ENCODE data around the gene NINL. TPM values are rescaled to one million over a fixed set of nuclear protein-coding genes. Genes with fewer than 3 reads are reported as not detected.

The NINL gene
- total and polyA plus RNA-seq, 2 of the 4 experiments (the other 2 are of a cell fraction): 3.0 to 10.4 TPM

DNA sequence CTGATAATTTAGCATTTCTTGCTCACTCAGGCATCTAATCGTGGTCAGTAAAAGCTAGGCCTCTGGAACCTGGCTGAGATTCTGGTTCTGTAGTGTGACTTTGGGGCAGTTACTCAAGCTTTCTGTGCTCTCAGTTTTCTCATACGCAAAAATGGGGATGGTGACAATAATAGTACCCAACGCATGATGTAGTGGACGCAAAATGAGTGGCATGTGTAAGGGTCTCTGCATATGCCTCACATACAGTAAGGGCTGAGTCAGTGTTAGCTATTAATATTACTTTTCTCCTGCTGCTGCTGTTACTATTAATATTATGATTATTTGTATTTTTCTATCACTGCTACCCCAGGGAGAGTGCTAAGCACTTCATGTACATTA is 177.2 kb downstream of the NINL start:
- Histone ChIP-seq H3K18ac (ENCODE audit: low read depth, low read length) (no peak overlapping the region), H3K4ac (ENCODE audit: low read depth, low read length) (peak overlapping the region; percentile 79; the same call in 1 of the 2 replicates), H3K9ac (ENCODE audit: low read depth, low read length) (peak overlapping the region; percentile 86), H3K23ac (ENCODE audit: low read depth, low read length) (no peak overlapping the region), H3K9me3 (ENCODE audit: control insufficient read depth, insufficient read depth, low read length) (peaks cover 3% of the 10 kb centered on the region), H4K20me1 (ENCODE audit: insufficient read depth, low read length) (no peaks in the 10 kb centered on the region), H3K79me1 (ENCODE audit: low read depth in 1 of 2, low read length in 2 of 2) (peaks cover 23 to 37% of the 10 kb centered on the region in 2 experiments), H3K36me3 (ENCODE audit: control insufficient read depth, insufficient read depth, low read length) (no peaks in the 10 kb centered on the region; the same call in 1 of the 2 replicates), H3K27ac (ENCODE audit: insufficient read depth, low read length) (no peak overlapping the region; the same call in 1 of the 2 replicates), H2BK5ac (ENCODE audit: low read depth, low read length, poor library complexity, severe bottlenecking) (no peak overlapping the region), H3K4me1 (ENCODE audit: control insufficient read depth, insufficient read depth, low read length) (peaks cover 1% of the 10 kb centered on the region), H3K56ac (ENCODE audit: extremely low read depth, insufficient read depth, low read length) (peak overlapping the region; percentile 50; the same call in 1 of the 2 replicates), H4K8ac (ENCODE audit: low read depth in 2 of 2, low read length in 2 of 2) (peak overlapping the region; percentile 55 to 59), H3K27me3 (ENCODE audit: control insufficient read depth, insufficient read depth, low read length) (no peaks in the 10 kb centered on the region), H2AK9ac (replicated peaks; ENCODE audit: low read depth, low read length, poor library complexity) (peak overlapping the region; percentile 6), H3K14ac (replicated peaks; ENCODE audit: low read depth, low read length) (peak overlapping the region; percentile 68; the same call in 1 of the 2 replicates), H4K91ac (ENCODE audit: insufficient read depth, low read depth, low read length) (peak overlapping the region; percentile 67; the same call in 1 of the 2 replicates), H2BK120ac (ENCODE audit: low read depth, low read length) (no peak overlapping the region), H3K9me1 (ENCODE audit: insufficient read depth, low read length) (0 out of 2 replicates have a peak, but pooled peaks cover 4% of the 10 kb centered on the region), H2AFZ (replicated peaks; ENCODE audit: low read length, poor library complexity) (peak overlapping the region; percentile 99), H3K4me2 (ENCODE audit: low read depth, low read length) (peak overlapping the region; percentile 84), H3K4me3 (ENCODE audit: insufficient read depth, low read depth, low read length) (peak overlapping the region; percentile 94), H2AK5ac (ENCODE audit: low read depth, low read length) (peak overlapping the region; percentile 50; the same call in 1 of the 2 replicates), H2BK15ac (ENCODE audit: low read depth, low read length) (no peak overlapping the region), H4K5ac (ENCODE audit: low read depth, low read length) (no peak overlapping the region), H2BK20ac (ENCODE audit: low read depth, low read length) (no peak overlapping the region)
- ChIA-PET CTCF (interaction anchor here (1.8 kb wide), 1 partner anchor 9 kb away, joined by 15 read pairs; no protein-coding TSS in a partner anchor), POLR2A (ENCODE audit: unreplicated experiment) (no interaction called here)
- 0% methylated on average over 1 of the region's 4 CpGs; no CpG with 5 or more reads in 1 of the 2 experiments for WGBS, 2 experiments (ENCODE audit: extremely low coverage in 2 of 2, insufficient read length in 1 of 2)
- intact Hi-C loops (cut with micrococcal nuclease): loop anchor here (5.0 kb wide), 1 partner anchor 134 kb away; no protein-coding TSS in a partner anchor
- no TSS peak for BruUV-seq (replicated peaks)
- ATAC-seq (ENCODE audit: low read depth) (no peak), DNase-seq (no peak)
- in situ Hi-C loops (cut with MboI; ENCODE audit: low sequenced_read_pairs): loop anchor here (25.0 kb wide), 1 partner anchor 1771 kb away; the partner anchor contains the start of gene CST3
- TF ChIP-seq, protein P1, sequence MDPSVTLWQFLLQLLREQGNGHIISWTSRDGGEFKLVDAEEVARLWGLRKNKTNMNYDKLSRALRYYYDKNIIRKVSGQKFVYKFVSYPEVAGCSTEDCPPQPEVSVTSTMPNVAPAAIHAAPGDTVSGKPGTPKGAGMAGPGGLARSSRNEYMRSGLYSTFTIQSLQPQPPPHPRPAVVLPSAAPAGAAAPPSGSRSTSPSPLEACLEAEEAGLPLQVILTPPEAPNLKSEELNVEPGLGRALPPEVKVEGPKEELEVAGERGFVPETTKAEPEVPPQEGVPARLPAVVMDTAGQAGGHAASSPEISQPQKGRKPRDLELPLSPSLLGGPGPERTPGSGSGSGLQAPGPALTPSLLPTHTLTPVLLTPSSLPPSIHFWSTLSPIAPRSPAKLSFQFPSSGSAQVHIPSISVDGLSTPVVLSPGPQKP (IDR thresholded peaks at IDR 0.05; ENCODE audit: borderline replicate concordance, low read depth, low read length): no peak
- dilution Hi-C loops (cut with HindIII; ENCODE audit: low sequenced_read_pairs, unreplicated experiment): no loop called here
